Measurements from ENCODE around the gene UBALD2.
A peak's percentile ranks its signal among the peaks of the same experiment; 100 is the strongest.
"Not testable (repeated sequence)": the region's sequence is repeated elsewhere in the genome, so short reads cannot be mapped to it uniquely, and the experiment has no call there.

UBALD2 gene

GRCh38 chr17:76278268-76278908, 13.2 kb downstream of the UBALD2 start:
- no peak for DNase-seq

GRCh38 chr17:76278952-76279741, 14.0 kb downstream of the UBALD2 start:
- DNase-seq: peak; percentile 77

GRCh38 chr17:76279742-76280287, 14.7 kb downstream of the UBALD2 start:
- DNase-seq: no peak

- no peak for DNase-seq
Observed at GRCh38 chr17:76280650-76281049, 15.5 kb downstream of the UBALD2 start.

- no peak for DNase-seq
Observed at GRCh38 chr17:76281573-76282371, 16.6 kb downstream of the UBALD2 start.

- DNase-seq: no peak
Observed at GRCh38 chr17:76292567-76292966, 27.4 kb downstream of the UBALD2 start.

- DNase-seq: no peak
Observed at GRCh38 chr17:76293106-76293505, 28.0 kb downstream of the UBALD2 start.

- no peak for DNase-seq
Observed at GRCh38 chr17:76296186-76296585, 31.0 kb downstream of the UBALD2 start.

- no peak for DNase-seq
Observed at GRCh38 chr17:76296889-76297288, 31.7 kb downstream of the UBALD2 start.

GRCh38 chr17:76297436-76297835, 32.3 kb downstream of the UBALD2 start:
- DNase-seq: no peak

GRCh38 chr17:76304226-76305134, 39.3 kb downstream of the UBALD2 start:
- DNase-seq: no peak

- DNase-seq: not testable (repeated sequence)
Observed at GRCh38 chr17:76305135-76305454, 39.9 kb downstream of the UBALD2 start.

GRCh38 chr17:76307299-76307965, 42.3 kb downstream of the UBALD2 start:
- DNase-seq: no peak

GRCh38 chr17:76307966-76308338, 42.8 kb downstream of the UBALD2 start, which contains the start of gene QRICH2:
TSS of gene QRICH2 (minus strand) at chr17:76308276. CDS start at chr17:76307998, 278 bp downstream.
- DNase-seq: no peak

- DNase-seq: no peak
Observed at GRCh38 chr17:76309461-76309860, 44.3 kb downstream of the UBALD2 start.

GRCh38 chr17:76312735-76313134, 47.6 kb downstream of the UBALD2 start:
- DNase-seq: no peak

GRCh38 chr17:76314392-76315227, 49.5 kb downstream of the UBALD2 start:
- no peak for DNase-seq

GRCh38 chr17:76317535-76317934, 52.4 kb downstream of the UBALD2 start:
- no peak for DNase-seq

GRCh38 chr17:76318586-76318985, 53.4 kb downstream of the UBALD2 start:
- DNase-seq: peak; percentile 21
